Brain microvascular endothelial cell (primary cell): ENCODE data around the gene PRR15L.

ENCODE experiments used
- DNase-seq: peaks from one replicate; pipeline ENCODE4 v3.0.0-alpha.2; 2020
- H3K27ac ChIP-seq: fragments of 250-450 bp; sonication (Bioruptor Pico); 2 replicates; pipeline ENCODE4 v1.5.1; 2020; ENCODE audit warnings: mild to moderate bottlenecking, moderate library complexity
- H3K27me3 ChIP-seq: fragments of 250-450 bp; sonication (Bioruptor Pico); replicated peaks from 2 replicates; pipeline ENCODE4 v1.5.1; 2020; ENCODE audit warnings: mild to moderate bottlenecking
- H3K36me3 ChIP-seq: fragments of 250-450 bp; sonication (Bioruptor Pico); replicated peaks from 2 replicates; pipeline ENCODE4 v1.5.1; 2020; ENCODE audit warnings: mild to moderate bottlenecking
- H3K4me3 ChIP-seq: 2 replicates; pipeline ENCODE4 v1.5.1; 2011; ENCODE audit warnings: low read depth, mild to moderate bottlenecking, control low read depth, low read length, moderate library complexity
- CTCF ChIP-seq: IDR thresholded peaks from 2 replicates; pipeline ENCODE4 v1.5.1; 2011; ENCODE audit warnings: low read depth, mild to moderate bottlenecking, moderate library complexity, low read length, control low read depth, inconsistent platforms; ENCODE audit errors: missing control alignments
- in situ Hi-C: cut with HindIII; loops from 2 replicates; pipeline ENCODE4 v1.10.0; 2017; ENCODE audit warnings: low sequenced_read_pairs, low pct_ligation_motif_present

PRR15L gene

GRCh38 chr17:47907932-47908562 is 49.6 kb downstream of the PRR15L start:
- no peak for DNase-seq
- in situ Hi-C loops, result no loop called here
- H3K27me3 ChIP-seq, result no peaks in the 10 kb centered on the region
- H3K4me3 ChIP-seq, result no peak overlapping the region
- H3K27ac ChIP-seq, result no peak overlapping the region
- no peak for TF ChIP-seq CTCF
- no peaks in the 10 kb centered on the region for H3K36me3 ChIP-seq

- no peaks in the 10 kb centered on the region for H3K27me3 ChIP-seq
- H3K4me3 ChIP-seq, result no peak overlapping the region
- in situ Hi-C loops, result no loop called here
- no peaks in the 10 kb centered on the region for H3K36me3 ChIP-seq
- DNase-seq, result no peak
- no peak for TF ChIP-seq CTCF
- no peak overlapping the region for H3K27ac ChIP-seq
These were observed 51.2 kb downstream of the PRR15L start for GRCh38 chr17:47906443-47906842.

- TF ChIP-seq CTCF, result peak; percentile 4
These were observed 52.4 kb downstream of the PRR15L start for GRCh38 chr17:47905221-47905733.

GRCh38 chr17:47902039-47902744 is 55.5 kb downstream of the PRR15L start:
- in situ Hi-C loops, result no loop called here
- H3K4me3 ChIP-seq, result no peak overlapping the region
- no peaks in the 10 kb centered on the region for H3K27me3 ChIP-seq
- H3K27ac ChIP-seq, result no peak overlapping the region
- no peaks in the 10 kb centered on the region for H3K36me3 ChIP-seq
- no peak for TF ChIP-seq CTCF
- DNase-seq, result no peak

More at GRCh38 chr17:47905221-47905733, 52.4 kb downstream of the PRR15L start:
- Histone ChIP-seq H3K27me3 (no peaks in the 10 kb centered on the region), H3K4me3 (no peak overlapping the region), H3K36me3 (no peaks in the 10 kb centered on the region), H3K27ac (peak overlapping the region; percentile 1)
- DNase-seq, result peak; percentile 67
- in situ Hi-C loops, result no loop called here
